Measurements from ENCODE around the gene RIMKLA.

Gene RIMKLA

GRCh38 chr1:42403880-42404400 is 23.3 kb downstream of the RIMKLA start:
- TF ChIP-seq, protein P1, sequence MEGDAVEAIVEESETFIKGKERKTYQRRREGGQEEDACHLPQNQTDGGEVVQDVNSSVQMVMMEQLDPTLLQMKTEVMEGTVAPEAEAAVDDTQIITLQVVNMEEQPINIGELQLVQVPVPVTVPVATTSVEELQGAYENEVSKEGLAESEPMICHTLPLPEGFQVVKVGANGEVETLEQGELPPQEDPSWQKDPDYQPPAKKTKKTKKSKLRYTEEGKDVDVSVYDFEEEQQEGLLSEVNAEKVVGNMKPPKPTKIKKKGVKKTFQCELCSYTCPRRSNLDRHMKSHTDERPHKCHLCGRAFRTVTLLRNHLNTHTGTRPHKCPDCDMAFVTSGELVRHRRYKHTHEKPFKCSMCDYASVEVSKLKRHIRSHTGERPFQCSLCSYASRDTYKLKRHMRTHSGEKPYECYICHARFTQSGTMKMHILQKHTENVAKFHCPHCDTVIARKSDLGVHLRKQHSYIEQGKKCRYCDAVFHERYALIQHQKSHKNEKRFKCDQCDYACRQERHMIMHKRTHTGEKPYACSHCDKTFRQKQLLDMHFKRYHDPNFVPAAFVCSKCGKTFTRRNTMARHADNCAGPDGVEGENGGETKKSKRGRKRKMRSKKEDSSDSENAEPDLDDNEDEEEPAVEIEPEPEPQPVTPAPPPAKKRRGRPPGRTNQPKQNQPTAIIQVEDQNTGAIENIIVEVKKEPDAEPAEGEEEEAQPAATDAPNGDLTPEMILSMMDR (IDR thresholded peaks at IDR 0.05; ENCODE audit: control extremely low read depth, extremely low read depth, low read depth, missing control alignments), result no peak
- POLR2A ChIA-PET, result no interaction called here
- CTCF ChIA-PET, result interaction anchor here (1.2 kb wide), 1 partner anchor 60 kb away, joined by 3 read pairs; no protein-coding TSS in a partner anchor

GRCh38 chr1:42414551-42415496 is 34.2 kb downstream of the RIMKLA start:
- TF ChIP-seq, protein P1 (IDR thresholded peaks at IDR 0.05; ENCODE audit: control extremely low read depth, extremely low read depth, low read depth, missing control alignments), result no peak
- DNase-seq (ENCODE audit: extremely low spot score), result no peak
- POLR2A ChIA-PET, result no interaction called here
- CTCF ChIA-PET, result no interaction called here

More at GRCh38 chr1:42403880-42404400, 23.3 kb downstream of the RIMKLA start:
- DNase-seq (ENCODE audit: extremely low spot score), result no peak

DNA sequence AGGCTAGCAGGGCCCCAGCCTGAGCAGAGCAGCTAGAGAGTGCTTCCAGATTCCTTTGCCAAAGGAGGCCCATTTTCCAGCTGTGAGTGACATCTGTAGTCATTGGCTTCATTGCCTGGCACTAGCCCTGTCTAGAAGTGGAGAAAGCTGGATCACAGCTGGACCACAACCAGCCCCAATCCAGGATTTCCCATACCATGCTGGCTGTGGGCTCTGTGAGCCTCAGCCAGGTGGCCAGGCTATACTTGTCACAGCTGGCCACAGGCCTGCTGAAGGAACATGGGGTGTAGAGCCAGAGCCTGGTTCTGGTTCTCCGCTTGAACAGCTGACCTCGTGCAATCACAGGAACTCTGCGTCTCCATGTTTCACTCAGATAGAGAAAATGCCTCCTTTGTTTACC is 36.6 kb downstream of the RIMKLA start:
- DNase-seq (ENCODE audit: extremely low spot score), result no peak
- TF ChIP-seq, protein P1 (IDR thresholded peaks at IDR 0.05; ENCODE audit: control extremely low read depth, extremely low read depth, low read depth, missing control alignments), result no peak
- POLR2A ChIA-PET, result no interaction called here
- CTCF ChIA-PET, result interaction anchor here (0.9 to 1.7 kb wide), 3 partner anchors 10 to 244 kb away, joined by 3 to 4 read pairs (median 4); no protein-coding TSS in a partner anchor

- TF ChIP-seq, protein P1 (IDR thresholded peaks at IDR 0.05; ENCODE audit: control extremely low read depth, extremely low read depth, low read depth, missing control alignments), result no peak
- POLR2A ChIA-PET, result no interaction called here
- DNase-seq (ENCODE audit: extremely low spot score), result no peak
- CTCF ChIA-PET, result no interaction called here
These were observed 37.9 kb downstream of the RIMKLA start for GRCh38 chr1:42418516-42418915.

GRCh38 chr1:42419126-42419821 is 38.7 kb downstream of the RIMKLA start:
- ChIA-PET POLR2A (no interaction called here), CTCF (no interaction called here)
- no peak for DNase-seq (ENCODE audit: extremely low spot score)
- TF ChIP-seq, protein P1 (IDR thresholded peaks at IDR 0.05; ENCODE audit: control extremely low read depth, extremely low read depth, low read depth, missing control alignments), result no peak

GRCh38 chr1:42420121-42420520 is 39.5 kb downstream of the RIMKLA start:
- ChIA-PET CTCF (no interaction called here), POLR2A (no interaction called here)
- TF ChIP-seq, protein P1 (IDR thresholded peaks at IDR 0.05; ENCODE audit: control extremely low read depth, extremely low read depth, low read depth, missing control alignments), result no peak
- no peak for DNase-seq (ENCODE audit: extremely low spot score)
